OCI-LY3 (cell line): ENCODE measurements around the gene GPR150.

ENCODE experiments used
- EZH2phosphoT487 ChIP-seq: fragments of 200-600 bp; shearing (Covaris generic); IDR thresholded peaks from 2 replicates; pipeline ENCODE4 v1.6.1; 2018; ENCODE audit warnings: antibody characterized with exemption, mixed run types, low read depth
- TF ChIP-seq, protein P1 (sequence below): fragments of 200-600, 300-600 bp; sonication (generic); IDR thresholded peaks from 2 replicates; pipeline ENCODE4 v1.5.1; 2014; ENCODE audit warnings: antibody characterized with exemption, low read length, low read depth

- TF ChIP-seq, protein P1, sequence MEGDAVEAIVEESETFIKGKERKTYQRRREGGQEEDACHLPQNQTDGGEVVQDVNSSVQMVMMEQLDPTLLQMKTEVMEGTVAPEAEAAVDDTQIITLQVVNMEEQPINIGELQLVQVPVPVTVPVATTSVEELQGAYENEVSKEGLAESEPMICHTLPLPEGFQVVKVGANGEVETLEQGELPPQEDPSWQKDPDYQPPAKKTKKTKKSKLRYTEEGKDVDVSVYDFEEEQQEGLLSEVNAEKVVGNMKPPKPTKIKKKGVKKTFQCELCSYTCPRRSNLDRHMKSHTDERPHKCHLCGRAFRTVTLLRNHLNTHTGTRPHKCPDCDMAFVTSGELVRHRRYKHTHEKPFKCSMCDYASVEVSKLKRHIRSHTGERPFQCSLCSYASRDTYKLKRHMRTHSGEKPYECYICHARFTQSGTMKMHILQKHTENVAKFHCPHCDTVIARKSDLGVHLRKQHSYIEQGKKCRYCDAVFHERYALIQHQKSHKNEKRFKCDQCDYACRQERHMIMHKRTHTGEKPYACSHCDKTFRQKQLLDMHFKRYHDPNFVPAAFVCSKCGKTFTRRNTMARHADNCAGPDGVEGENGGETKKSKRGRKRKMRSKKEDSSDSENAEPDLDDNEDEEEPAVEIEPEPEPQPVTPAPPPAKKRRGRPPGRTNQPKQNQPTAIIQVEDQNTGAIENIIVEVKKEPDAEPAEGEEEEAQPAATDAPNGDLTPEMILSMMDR: no peak
- TF ChIP-seq EZH2phosphoT487: no peak
These were observed 4.5 kb downstream of the GPR150 start for GRCh38 chr5:95624368-95624767.
